HL-60/S4 (cell line): ENCODE data around the gene VPS8.

Experiments
- in situ Hi-C: fragments of 300-500 bp; cut with MboI; formaldehyde crosslinking; loops from 2 replicates; pipeline ENCODE4 v1.14.3; 2022; ENCODE audit warnings: low sequenced_read_pairs

VPS8 gene

GRCh38 chr3:184811999-184812661 is at the start of gene VPS8:
VPS8 (plus strand) TSS chr3:184812166; CDS start chr3:184824633, 12,467 bp downstream.
- in situ Hi-C loops = no loop called here

- in situ Hi-C loops = no loop called here
Observed at GRCh38 chr3:184764191-184764590, 47.8 kb upstream of the VPS8 start.

GRCh38 chr3:184765047-184765729 is 46.8 kb upstream of the VPS8 start:
- in situ Hi-C loops = no loop called here

- in situ Hi-C loops = no loop called here
Observed at GRCh38 chr3:184765730-184766074, 46.3 kb upstream of the VPS8 start.

GRCh38 chr3:184766555-184767261 is 45.3 kb upstream of the VPS8 start:
- in situ Hi-C loops = no loop called here

- in situ Hi-C loops = no loop called here
Observed at GRCh38 chr3:184767377-184767776, 44.6 kb upstream of the VPS8 start.

GRCh38 chr3:184769382-184770170 is 42.4 kb upstream of the VPS8 start:
- in situ Hi-C loops = no loop called here

GRCh38 chr3:184770541-184770940 is 41.4 kb upstream of the VPS8 start:
- in situ Hi-C loops = no loop called here

- in situ Hi-C loops = no loop called here
Observed at GRCh38 chr3:184771301-184772127, 40.5 kb upstream of the VPS8 start.

- in situ Hi-C loops = no loop called here
Observed at GRCh38 chr3:184772667-184773272, 39.2 kb upstream of the VPS8 start.

GRCh38 chr3:184773283-184774186 is 38.4 kb upstream of the VPS8 start:
- in situ Hi-C loops = no loop called here

- in situ Hi-C loops = loop anchor here (25.0 kb wide), 1 partner anchor 415 kb away; the partner anchor contains the start of genes CLCN2 and POLR2H
Observed at GRCh38 chr3:184776916-184777315, 35.0 kb upstream of the VPS8 start.

- in situ Hi-C loops = loop anchor here (25.0 kb wide), 1 partner anchor 415 kb away; the partner anchor contains the start of genes CLCN2 and POLR2H
Observed at GRCh38 chr3:184777566-184778356, 34.2 kb upstream of the VPS8 start.

GRCh38 chr3:184778426-184779332 is 33.3 kb upstream of the VPS8 start:
- in situ Hi-C loops = loop anchor here (25.0 kb wide), 1 partner anchor 416 kb away; the partner anchor contains the start of genes CLCN2 and POLR2H

GRCh38 chr3:184780981-184781515 is 30.9 kb upstream of the VPS8 start:
- in situ Hi-C loops = loop anchor here (25.0 kb wide), 1 partner anchor 419 kb away; the partner anchor contains the start of genes CLCN2 and POLR2H

- in situ Hi-C loops = loop anchor here (25.0 kb wide), 1 partner anchor 420 kb away; the partner anchor contains the start of genes CLCN2 and POLR2H
Observed at GRCh38 chr3:184781801-184782200, 30.2 kb upstream of the VPS8 start.
